HUDEP-2 (cell line): ENCODE measurements around the gene MAP1LC3B.

Experiments used
- DNase-seq, 76 experiments: peaks; one replicate each; lab custom pipeline; 2025; ENCODE audit not compliant: unreplicated experiment in 76 of 76; lab: John Stamatoyannopoulos, UW

MAP1LC3B gene

GRCh38 chr16:87391950-87392820 lies at the start of gene MAP1LC3B:
Gene MAP1LC3B (plus strand): TSS chr16:87392336. CDS start chr16:87392428, 92 bp downstream.
- DNase-seq = peak in 74 of 76 experiments; percentile 50 to 98 (median 94)

DNA sequence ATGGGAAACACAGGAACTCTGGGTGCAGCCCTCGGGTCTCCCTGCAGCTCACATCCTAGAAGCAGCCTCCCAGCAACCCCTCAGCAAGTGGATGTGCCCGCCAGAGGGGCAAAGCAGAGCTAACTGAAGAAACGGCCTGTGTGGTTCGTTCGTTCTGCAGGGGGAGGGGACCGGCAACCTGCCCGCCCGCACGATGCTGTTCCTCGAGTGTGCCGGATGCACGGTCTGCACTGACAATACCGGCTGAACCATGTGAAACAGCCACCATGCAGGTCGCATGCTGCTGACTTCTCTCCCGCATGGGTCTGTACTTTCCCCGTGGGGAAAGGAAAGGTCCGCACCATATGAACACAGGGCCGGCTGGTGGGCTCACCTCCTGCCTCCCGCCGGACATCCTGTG lies 49.6 kb upstream of the MAP1LC3B start:
- no peak for DNase-seq

DNA sequence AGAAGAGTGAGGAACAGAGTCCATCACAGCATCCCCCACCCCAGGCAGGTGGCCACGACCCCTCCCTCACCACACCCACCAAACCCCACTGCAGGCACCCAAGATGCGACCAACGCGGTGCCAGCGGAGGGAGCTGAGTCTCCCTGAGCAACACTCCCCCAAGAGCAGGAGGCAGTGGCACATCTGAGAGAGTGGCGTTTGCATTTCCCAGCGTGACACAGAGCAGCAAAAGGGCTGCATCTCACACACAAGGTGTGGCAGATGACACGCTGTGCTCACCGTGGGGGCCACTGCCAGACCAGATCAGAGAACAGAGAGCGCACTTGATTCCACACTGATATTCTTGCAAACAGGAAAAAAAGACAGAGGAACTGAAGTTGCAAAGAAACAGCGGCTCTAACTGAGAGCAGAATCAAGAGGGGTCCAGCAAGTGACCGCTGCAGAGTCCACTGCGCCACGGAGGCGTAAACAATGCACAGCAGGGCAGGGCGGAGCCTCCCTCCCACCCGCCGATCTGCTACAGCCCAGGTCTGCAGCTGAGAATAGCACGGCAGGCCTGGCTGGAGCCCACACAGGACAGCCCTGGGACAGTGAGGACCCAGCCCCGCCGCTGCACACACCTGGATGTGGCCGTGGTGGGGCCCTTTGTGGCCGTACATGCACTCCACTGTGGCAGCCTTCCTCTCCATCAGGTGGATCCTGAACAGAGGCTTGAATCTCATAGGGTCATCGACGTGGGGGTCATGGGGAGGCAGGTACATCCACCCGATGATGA lies 49.0 kb upstream of the MAP1LC3B start:
- DNase-seq = no peak

- no peak for DNase-seq
Observed at GRCh38 chr16:87343753-87344050, 48.4 kb upstream of the MAP1LC3B start.

DNA sequence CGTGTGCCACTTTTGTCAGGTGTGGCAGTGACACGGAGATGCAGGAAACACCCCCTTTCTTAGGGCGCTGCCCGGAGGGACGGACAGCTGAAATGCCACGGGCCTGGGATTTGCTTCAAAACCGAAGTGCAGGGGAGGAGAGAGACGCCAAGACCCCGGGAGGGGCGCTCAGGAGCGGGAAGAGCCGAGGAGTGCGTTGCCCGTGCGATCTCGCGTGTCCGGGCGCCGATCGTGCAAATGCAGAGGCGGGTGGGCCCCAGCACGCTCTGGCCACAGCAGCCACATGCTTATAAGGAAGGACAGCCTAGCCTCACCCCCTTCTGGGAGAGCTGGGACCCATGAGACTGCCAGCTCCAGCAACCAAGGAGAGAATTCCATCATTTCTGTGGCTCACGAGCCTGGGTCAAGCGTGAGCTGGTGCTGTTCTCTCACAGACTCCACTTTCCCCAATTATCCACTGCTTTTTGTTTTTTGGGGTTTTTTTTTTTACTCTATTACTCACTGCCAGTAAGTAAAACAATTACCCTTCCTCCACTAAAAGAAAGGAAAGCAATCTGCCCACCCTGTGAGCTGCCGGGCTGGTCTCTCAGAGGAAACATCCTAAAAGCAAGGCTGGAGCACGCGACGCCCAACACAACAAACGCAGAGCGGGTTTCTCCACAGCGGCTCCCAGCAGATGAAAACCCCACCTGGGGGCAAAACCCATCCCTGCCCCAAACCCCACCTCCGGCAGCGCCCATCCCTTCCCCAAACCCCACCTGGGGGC lies 47.8 kb upstream of the MAP1LC3B start:
- DNase-seq = no peak

- DNase-seq = no peak
Observed at GRCh38 chr16:87344931-87345631, 47.1 kb upstream of the MAP1LC3B start.

GRCh38 chr16:87345726-87346424 lies 46.3 kb upstream of the MAP1LC3B start:
- DNase-seq = no peak

GRCh38 chr16:87346517-87347060 lies 45.5 kb upstream of the MAP1LC3B start:
- DNase-seq = no peak

DNA sequence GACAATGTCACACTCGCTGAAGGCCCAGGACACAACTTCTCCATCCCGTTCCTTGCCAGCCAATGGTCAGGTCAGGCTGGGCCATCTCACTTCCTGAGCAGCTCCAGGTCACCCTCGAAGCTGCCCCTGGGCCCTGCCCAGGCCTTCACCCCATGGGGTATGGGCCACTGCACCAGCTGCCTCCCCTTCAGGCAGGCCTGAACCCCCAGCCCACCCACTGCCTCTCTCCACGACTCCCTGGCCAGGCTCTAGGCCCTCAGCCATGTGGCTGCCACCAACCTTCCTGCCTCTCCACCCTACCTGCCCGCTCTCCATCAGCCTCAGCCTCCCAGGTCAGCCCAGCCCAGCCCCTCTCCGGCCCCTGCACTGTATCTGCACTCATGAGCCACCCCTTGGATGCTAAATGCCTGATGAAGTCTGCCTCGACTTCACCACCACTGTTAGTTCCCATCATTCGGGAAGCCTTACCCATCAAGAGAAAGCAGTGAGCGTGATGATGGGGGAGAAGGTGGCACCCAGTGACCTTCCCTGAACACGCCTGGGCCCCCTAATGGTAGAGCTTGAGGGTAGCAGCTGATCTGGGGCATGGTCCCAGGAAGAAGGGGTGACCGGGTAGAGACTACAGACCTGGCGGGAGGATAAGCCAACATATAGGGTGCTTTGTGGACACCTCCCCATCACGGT lies 44.1 kb upstream of the MAP1LC3B start:
- DNase-seq = no peak

DNA sequence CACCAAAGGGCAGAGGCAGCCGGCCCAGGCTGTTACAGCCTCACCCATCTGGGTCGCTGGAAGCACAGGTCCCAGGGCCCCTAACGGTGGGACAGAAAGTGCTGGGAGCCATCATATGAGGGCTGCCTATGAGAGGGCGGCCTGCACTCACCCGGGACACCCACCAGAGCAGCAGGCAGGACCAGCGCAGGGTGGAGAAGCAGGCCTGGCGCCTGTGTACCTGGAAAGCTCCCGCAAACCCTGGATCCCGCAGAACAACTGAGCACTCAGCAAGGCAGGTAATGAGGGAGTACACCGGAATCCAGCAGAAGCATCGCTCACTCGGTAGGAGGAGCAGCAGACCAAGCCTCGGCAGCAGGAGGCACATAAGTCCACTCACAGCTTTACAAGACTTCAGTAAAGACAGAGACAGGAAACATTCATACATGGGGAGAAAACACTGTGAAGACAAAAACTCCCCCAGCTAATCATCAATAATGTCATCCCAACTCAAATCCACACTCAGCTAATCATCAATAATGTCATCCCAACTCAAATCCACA lies 43.4 kb upstream of the MAP1LC3B start:
- no peak for DNase-seq

DNA sequence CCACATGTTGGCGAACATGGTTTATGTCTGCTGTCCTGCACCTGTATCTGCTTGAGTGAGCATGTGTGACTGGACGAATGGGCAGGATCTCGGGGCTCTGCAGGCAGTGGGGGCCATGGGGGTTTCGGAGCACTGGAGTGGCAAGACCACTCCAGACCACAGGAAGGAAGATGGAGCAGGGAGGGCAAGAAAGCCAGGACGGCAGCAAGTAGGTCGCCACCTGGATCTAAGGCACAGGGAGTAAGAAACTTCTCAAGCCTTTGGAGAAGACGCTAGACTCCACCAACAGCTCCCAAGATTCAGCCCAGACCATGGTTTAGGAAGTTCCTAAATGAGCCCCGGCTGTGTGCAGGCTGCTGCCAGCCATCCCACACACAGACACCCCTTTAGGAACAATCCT lies 42.1 kb upstream of the MAP1LC3B start:
- no peak for DNase-seq

DNA sequence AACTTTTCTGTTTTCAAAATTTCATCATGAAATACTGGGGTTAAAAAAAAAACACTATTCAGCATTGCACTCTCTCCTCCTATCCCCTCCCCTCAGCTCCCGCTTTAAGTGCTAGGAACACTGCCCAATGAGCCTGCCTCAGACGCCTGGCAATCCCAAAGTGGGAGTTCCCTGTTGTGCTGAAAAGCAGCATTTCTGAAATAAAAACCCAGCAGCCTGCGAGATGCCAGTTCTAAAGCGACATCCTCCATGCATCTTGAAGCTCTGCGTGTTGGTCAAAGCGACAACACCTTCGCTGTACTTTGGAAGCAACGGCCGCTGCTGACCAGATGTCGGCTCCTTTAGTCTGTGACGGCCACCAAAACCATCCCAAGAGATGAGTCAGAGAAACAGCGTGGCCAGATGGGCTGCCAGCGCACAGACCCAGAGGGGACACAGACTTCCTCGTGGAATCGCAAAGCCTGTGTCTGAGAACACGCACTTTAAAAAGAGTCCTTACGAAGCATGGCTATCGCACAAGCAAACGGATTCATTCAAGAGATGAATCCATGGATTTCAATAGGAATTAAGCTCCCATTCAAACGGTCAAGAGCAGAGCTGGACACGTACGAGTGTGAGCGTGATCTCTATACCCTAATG lies 41.3 kb upstream of the MAP1LC3B start:
- no peak for DNase-seq

DNA sequence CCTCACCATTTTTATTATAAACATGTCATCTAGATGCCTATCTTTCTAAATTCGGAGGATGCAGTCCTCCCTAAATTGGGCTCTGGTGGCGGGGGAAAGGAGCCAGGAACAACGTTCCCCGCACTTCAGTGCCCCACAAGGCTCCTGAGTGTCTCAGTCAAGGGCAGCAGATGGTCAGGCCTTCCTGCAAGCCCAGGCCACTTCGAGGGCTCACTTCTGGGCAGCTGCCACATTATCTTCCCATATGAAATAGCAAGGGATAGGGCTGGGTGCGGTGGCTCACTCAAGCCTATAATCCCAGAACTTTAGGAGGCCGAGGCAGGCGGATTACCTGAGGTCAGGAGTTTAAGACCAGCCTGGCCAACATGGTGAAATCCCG lies 40.8 kb upstream of the MAP1LC3B start:
- no peak for DNase-seq

GRCh38 chr16:87352818-87353217 lies 39.3 kb upstream of the MAP1LC3B start:
- no peak for DNase-seq

DNA sequence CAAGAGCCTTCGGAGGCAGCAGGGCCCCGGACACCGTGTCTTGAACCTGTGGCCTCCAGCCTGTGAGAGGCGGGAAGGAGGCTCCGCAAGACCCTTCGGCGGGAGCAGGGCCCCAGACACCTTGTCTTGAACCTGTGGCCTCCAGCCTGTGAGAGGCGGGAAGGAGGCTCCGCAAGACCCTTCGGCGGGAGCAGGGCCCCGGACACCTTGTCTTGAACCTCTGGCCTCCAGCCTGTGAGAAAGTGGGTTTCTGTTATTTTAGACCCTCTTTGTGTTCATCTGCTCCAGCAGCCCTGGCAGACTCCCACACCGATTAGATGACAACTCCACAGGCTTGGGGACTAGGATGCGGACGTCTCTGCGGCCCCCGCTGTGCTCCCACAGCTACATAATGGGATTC lies 38.5 kb upstream of the MAP1LC3B start:
- no peak for DNase-seq

DNA sequence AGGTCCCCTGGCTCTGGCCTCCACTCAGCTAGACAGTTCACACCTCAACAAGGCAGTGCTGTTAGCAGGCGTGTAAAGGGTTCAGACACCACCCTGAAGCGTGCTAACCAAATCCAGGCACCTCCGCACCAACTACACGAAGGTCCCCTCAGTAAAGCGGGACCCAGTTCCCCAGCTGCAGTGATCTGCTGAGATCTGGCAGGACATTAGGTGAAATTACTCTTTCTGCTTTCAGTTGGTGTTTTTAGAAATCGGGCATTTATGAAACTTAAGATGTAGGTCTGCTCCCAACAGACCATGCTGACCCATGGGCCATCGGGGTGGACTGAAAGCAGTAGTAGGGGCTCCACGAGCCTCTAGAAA lies 35.7 kb upstream of the MAP1LC3B start:
- DNase-seq = no peak

DNA sequence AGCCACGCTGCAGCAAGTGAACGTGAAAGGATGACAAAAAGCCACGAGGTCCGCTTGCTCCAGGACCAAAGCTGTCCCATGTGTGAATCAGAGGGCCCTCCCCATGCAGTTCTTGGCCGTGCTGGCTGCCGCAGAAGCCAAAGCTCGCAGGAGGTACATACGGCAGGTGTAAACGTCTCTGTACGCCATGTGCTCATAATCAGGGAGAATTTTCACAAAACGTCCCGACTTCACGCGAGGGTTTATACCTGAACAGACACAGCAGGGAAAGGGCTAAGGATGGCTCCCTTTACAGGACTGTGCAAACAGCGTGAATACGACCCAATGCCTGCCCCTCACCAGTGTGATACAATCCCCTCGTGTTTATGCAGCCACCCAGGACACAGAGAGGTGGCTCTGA lies 33.9 kb upstream of the MAP1LC3B start:
- DNase-seq = no peak

GRCh38 chr16:87358696-87359095 lies 33.4 kb upstream of the MAP1LC3B start:
- DNase-seq = no peak

- DNase-seq = no peak
Observed at GRCh38 chr16:87359121-87359520, 33.0 kb upstream of the MAP1LC3B start.
